Epithelial cell of esophagus (primary cell): ENCODE measurements around the gene ACKR3.

Experiments
- DNase-seq: peaks from one replicate; pipeline ENCODE4 v3.0.0; 2010; ENCODE audit warnings: low read depth
- H3K4me3 ChIP-seq: 2 replicates; pipeline ENCODE4 v1.5.1; 2011; ENCODE audit warnings: mild to moderate bottlenecking, low read length, control low read depth
- CTCF ChIP-seq: IDR thresholded peaks from 2 replicates; pipeline ENCODE4 v1.5.1; 2011; ENCODE audit warnings: low read depth, mild to moderate bottlenecking, low read length, control low read depth, inconsistent platforms; ENCODE audit not compliant: insufficient read depth; ENCODE audit errors: missing control alignments

The ACKR3 gene

GRCh38 chr2:236541008-236541562 is 28.5 kb upstream of the ACKR3 start:
- no peak for TF ChIP-seq CTCF
- H3K4me3 ChIP-seq: no peak overlapping the region
- DNase-seq: no peak

- TF ChIP-seq CTCF: no peak
- no peak overlapping the region for H3K4me3 ChIP-seq
- DNase-seq: no peak
These were observed 25.3 kb upstream of the ACKR3 start for GRCh38 chr2:236544362-236544761.

- no peak for DNase-seq
- H3K4me3 ChIP-seq: no peak overlapping the region
- TF ChIP-seq CTCF: no peak
These were observed 24.4 kb upstream of the ACKR3 start for GRCh38 chr2:236545248-236545658.

- H3K4me3 ChIP-seq: no peak overlapping the region
- TF ChIP-seq CTCF: no peak
- no peak for DNase-seq
These were observed 23.7 kb upstream of the ACKR3 start for GRCh38 chr2:236545814-236546480.

GRCh38 chr2:236546561-236547002 is 23.0 kb upstream of the ACKR3 start:
- TF ChIP-seq CTCF: no peak
- no peak for DNase-seq
- H3K4me3 ChIP-seq: no peak overlapping the region

GRCh38 chr2:236547725-236548124 is 21.9 kb upstream of the ACKR3 start:
- TF ChIP-seq CTCF: no peak
- DNase-seq: no peak
- H3K4me3 ChIP-seq: no peak overlapping the region

GRCh38 chr2:236548179-236548921 is 21.3 kb upstream of the ACKR3 start:
- no peak overlapping the region for H3K4me3 ChIP-seq
- DNase-seq: no peak
- no peak for TF ChIP-seq CTCF
